DND-41 (cell line): Measurements from ENCODE around the gene FLVCR1.
A peak's percentile ranks its signal among the peaks of the same experiment; 100 is the strongest.

Experiments used
- ATAC-seq: fragments of 200-7000 bp; cut with Tn5 transposase; 3 replicates; pipeline ENCODE4 v1.9.1; 2021; ENCODE audit warnings: low read depth; ENCODE audit not compliant: insufficient read depth
- DNase-seq: peaks from one replicate; pipeline ENCODE4 v3.0.0-alpha.2; 2020
- H2AFZ ChIP-seq: 2 replicates; pipeline ENCODE4 v1.6.0; 2012; ENCODE audit warnings: low read depth, low read length
- H3K27ac ChIP-seq: 2 replicates; pipeline ENCODE4 v1.5.1; 2012; ENCODE audit warnings: low read length, inconsistent platforms
- H3K27me3 ChIP-seq: fragments of 200-600 bp; sonication (generic); 2 replicates; pipeline ENCODE4 v1.6.0; 2012; ENCODE audit warnings: low read length, mild to moderate bottlenecking, inconsistent platforms; ENCODE audit not compliant: insufficient read depth, poor library complexity
- H3K36me3 ChIP-seq: 2 replicates; pipeline ENCODE4 v1.5.1; 2012; ENCODE audit warnings: low read length, inconsistent platforms; ENCODE audit not compliant: insufficient read depth
- H3K4me1 ChIP-seq: 2 replicates; pipeline ENCODE4 v1.5.1; 2012; ENCODE audit warnings: mild to moderate bottlenecking, low read length; ENCODE audit not compliant: insufficient read depth
- H3K4me2 ChIP-seq: 2 replicates; pipeline ENCODE4 v1.6.0; 2012; ENCODE audit warnings: mild to moderate bottlenecking, moderate library complexity, low read length, inconsistent platforms; ENCODE audit not compliant: insufficient read depth
- H3K4me3 ChIP-seq, 2 experiments: fragments of 200-600 bp in 1 of 2; shearing (Covaris generic) in 1 of 2; 2 replicates each; pipeline ENCODE4 v1.5.1; 2012 to 2016; ENCODE audit warnings: inconsistent platforms in 2 of 2, low read length in 2 of 2, mild to moderate bottlenecking in 2 of 2, low read depth in 1 of 2, moderate library complexity in 1 of 2
- H3K79me2 ChIP-seq: 2 replicates; pipeline ENCODE4 v1.6.0; 2012; ENCODE audit warnings: low read length, inconsistent platforms; ENCODE audit not compliant: insufficient read depth
- H3K9ac ChIP-seq: 2 replicates; pipeline ENCODE4 v1.6.0; 2012; ENCODE audit warnings: low read depth, mild to moderate bottlenecking, inconsistent platforms, low read length, moderate library complexity
- H3K9me3 ChIP-seq: 2 replicates; pipeline ENCODE4 v1.5.1; 2012; ENCODE audit warnings: low read length, moderate library complexity, mild to moderate bottlenecking, inconsistent platforms; ENCODE audit not compliant: insufficient read depth, severe bottlenecking
- H4K20me1 ChIP-seq: 2 replicates; pipeline ENCODE4 v1.6.0; 2012; ENCODE audit warnings: low read length; ENCODE audit not compliant: insufficient read depth
- CTCF ChIP-seq: IDR thresholded peaks from 2 replicates; pipeline ENCODE4 v1.5.1; 2012; ENCODE audit warnings: borderline replicate concordance, low read length, moderate library complexity, mild to moderate bottlenecking; ENCODE audit not compliant: poor library complexity, severe bottlenecking; ENCODE audit errors: extremely low read depth
- EZH2 ChIP-seq: IDR thresholded peaks from 3 replicates; pipeline ENCODE4 v1.6.1; 2012; ENCODE audit warnings: borderline replicate concordance, low read depth, mild to moderate bottlenecking, moderate library complexity, low read length, inconsistent platforms; ENCODE audit not compliant: severe bottlenecking

The FLVCR1 gene

GRCh38 chr1:212857992-212858460 is at the start of gene FLVCR1:
FLVCR1 (plus strand) TSS chr1:212858275; CDS start chr1:212858453, 178 bp downstream.
- Histone ChIP-seq H3K36me3 (peaks cover 14% of the 10 kb centered on the region), H3K4me1 (peaks cover 58% of the 10 kb centered on the region), H3K4me2 (peak within 1 kb of the TSS; percentile 86), H3K9me3 (no peaks in the 10 kb centered on the region), H4K20me1 (no peaks in the 10 kb centered on the region), H3K79me2 (peaks cover 62% of the 10 kb centered on the region), H3K9ac (peak within 1 kb of the TSS; percentile 66), H3K27ac (peak within 1 kb of the TSS; percentile 80), H3K27me3 (no peaks in the 10 kb centered on the region), H3K4me3 (peak within 1 kb of the TSS; percentile 42 to 72; a peak in 3 of 4 replicates), H2AFZ (peak within 1 kb of the TSS; percentile 92)
- peak; percentile 96 for ATAC-seq
- peak; percentile 97 for DNase-seq
- no peak for TF ChIP-seq EZH2
- no peak for TF ChIP-seq CTCF

GRCh38 chr1:212814537-212815334 is 43.3 kb upstream of the FLVCR1 start:
- no peaks in the 10 kb centered on the region for H3K27me3 ChIP-seq

GRCh38 chr1:212816567-212817278 is 41.4 kb upstream of the FLVCR1 start:
- Histone ChIP-seq H3K9ac (no peak overlapping the region), H3K27me3 (no peaks in the 10 kb centered on the region), H3K4me3 (no peak overlapping the region), H3K79me2 (no peaks in the 10 kb centered on the region), H3K27ac (no peak overlapping the region), H2AFZ (no peak overlapping the region), H3K36me3 (peaks cover 12% of the 10 kb centered on the region; the same call in 1 of the 2 replicates), H3K9me3 (no peaks in the 10 kb centered on the region), H3K4me1 (no peaks in the 10 kb centered on the region), H3K4me2 (no peak overlapping the region), H4K20me1 (no peaks in the 10 kb centered on the region)
- TF ChIP-seq EZH2 (no peak), CTCF (no peak)
- DNase-seq, result no peak
- no peak for ATAC-seq

More at GRCh38 chr1:212814537-212815334, 43.3 kb upstream of the FLVCR1 start:
- ATAC-seq, result no peak
- Histone ChIP-seq H3K4me2 (no peak overlapping the region), H3K79me2 (no peaks in the 10 kb centered on the region), H3K36me3 (peaks cover 12% of the 10 kb centered on the region; the same call in 1 of the 2 replicates), H3K9me3 (no peaks in the 10 kb centered on the region), H3K4me1 (no peaks in the 10 kb centered on the region), H3K4me3 (no peak overlapping the region), H4K20me1 (no peaks in the 10 kb centered on the region), H3K9ac (no peak overlapping the region), H3K27ac (no peak overlapping the region), H2AFZ (no peak overlapping the region)
- TF ChIP-seq CTCF (peak; percentile 44), EZH2 (no peak)
- no peak for DNase-seq
